Skeletal muscle cell (primary cell): ENCODE measurements around the gene NAGK.
"Not testable (repeated sequence)": the region's sequence is repeated elsewhere in the genome, so short reads cannot be mapped to it uniquely, and the experiment has no call there.

Source experiments
- DNase-seq: peaks from one replicate; pipeline ENCODE4 v3.0.0-alpha.2; 2010; ENCODE audit warnings: low read depth
- H3K4me3 ChIP-seq: 2 replicates; pipeline ENCODE4 v1.5.1; 2011; ENCODE audit warnings: low read depth, mild to moderate bottlenecking, control low read depth, low read length, moderate library complexity

NAGK gene

DNA sequence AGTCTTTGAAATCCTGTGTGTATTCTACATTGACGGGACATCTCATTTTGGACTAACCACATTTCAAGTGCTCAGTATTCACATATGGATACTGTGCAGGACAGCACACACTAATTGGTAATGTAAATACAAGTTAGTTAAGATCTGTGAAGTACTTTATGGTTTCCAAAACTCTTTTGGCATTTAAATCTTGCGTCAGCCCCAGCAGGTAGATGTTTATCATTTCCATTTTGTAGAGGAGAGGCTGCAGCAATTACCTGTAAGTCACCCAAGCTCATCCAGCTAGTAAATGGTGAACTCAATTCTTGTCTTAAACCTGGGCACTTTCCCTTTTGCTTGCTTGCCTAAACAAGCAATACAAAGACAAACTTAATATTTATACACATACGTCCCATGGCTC is 1.6 kb upstream of the NAGK start:
- no peak overlapping the region for H3K4me3 ChIP-seq
- no peak for DNase-seq

DNA sequence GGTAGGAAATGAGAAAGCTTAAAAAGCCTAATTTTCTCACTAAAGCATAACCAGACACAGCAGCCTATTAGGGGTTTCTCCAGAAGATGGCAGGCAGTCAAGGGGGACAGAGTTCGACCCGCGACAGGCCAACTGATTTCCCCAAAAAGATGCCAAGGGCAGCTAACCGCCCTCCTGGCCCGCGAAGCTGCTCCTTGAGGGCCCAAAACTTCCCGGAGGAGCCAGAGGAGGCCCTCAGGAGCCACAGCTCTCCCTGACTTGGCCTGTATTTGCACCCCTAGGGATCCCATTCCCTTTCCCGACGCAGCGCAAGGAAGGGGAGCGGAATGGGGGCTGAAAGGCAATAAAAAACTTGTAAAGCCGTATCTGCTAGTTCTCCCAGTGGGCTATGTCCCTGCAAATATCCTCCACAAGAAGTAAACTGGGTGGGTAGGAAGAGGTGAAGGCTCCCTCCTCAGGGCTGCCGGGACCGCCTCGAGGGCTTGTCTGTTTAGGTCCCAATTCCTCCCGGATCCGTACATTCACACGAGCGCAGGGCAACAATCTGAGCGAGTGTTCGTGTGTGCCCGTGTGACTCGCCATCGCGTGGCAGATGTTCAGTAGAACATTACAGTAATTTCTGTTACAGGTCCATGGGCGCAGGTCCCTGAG is 756 bp upstream of the NAGK start:
- peak overlapping the region; percentile 84 for H3K4me3 ChIP-seq
- DNase-seq, result no peak

DNA sequence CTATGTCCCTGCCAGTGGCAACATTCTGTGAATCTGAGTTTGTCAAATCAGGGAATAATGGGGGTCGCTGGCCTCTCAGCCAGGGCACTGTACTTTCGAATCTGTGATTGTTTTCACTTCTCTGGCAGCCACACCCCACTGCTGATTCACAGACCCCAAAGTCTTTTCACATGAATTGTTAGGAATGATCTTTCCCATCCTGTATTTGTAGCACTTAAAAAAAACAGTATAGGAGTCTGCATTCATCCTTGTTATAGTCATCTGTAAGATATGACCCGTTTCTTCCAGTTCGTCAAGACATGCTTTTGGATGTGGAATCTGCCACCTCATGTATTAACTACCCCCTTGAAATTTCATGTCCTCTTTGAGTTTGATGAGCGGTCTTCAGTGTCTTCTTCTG is 928 bp downstream of the NAGK start:
- H3K4me3 ChIP-seq, result peak overlapping the region; percentile 84

DNA sequence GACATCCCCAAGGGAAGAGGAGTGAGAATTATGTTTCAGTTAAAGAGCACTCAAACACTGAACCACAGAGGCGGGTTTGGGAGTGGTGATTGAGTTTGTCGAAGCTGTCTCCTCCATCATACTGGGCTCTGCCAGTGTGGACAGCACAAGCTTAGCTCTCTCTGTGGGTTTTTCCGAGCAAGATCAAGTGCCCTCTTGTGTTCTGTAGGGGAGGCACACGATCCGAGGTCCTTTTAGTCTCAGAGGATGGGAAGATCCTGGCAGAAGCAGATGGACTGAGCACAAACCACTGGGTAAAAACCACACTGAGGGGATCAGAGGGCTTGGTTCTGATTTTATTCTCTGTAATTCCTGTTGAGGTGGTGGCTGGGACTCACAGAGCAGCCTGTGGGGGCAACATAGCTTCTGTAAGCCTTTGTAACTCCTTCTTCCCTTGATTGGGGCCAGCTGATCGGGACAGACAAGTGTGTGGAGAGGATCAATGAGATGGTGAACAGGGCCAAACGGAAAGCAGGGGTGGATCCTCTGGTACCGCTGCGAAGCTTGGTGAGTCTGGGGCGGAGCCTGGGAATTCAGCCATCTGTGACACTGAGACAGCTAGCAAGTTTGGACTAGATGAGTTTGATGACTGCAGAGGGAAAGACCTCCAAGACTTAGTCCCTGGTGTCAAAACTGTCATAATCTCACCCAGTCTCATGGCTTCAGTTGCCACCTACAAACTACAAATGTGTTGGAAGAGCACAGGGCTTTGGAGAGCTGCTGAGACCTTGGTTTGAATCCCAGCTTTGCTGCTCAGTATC is 2.0 kb downstream of the NAGK start:
- DNase-seq, result no peak
- H3K4me3 ChIP-seq, result no peak overlapping the region

More for the DNA sequence above, 928 bp downstream of the NAGK start:
- DNase-seq, result no peak

DNA sequence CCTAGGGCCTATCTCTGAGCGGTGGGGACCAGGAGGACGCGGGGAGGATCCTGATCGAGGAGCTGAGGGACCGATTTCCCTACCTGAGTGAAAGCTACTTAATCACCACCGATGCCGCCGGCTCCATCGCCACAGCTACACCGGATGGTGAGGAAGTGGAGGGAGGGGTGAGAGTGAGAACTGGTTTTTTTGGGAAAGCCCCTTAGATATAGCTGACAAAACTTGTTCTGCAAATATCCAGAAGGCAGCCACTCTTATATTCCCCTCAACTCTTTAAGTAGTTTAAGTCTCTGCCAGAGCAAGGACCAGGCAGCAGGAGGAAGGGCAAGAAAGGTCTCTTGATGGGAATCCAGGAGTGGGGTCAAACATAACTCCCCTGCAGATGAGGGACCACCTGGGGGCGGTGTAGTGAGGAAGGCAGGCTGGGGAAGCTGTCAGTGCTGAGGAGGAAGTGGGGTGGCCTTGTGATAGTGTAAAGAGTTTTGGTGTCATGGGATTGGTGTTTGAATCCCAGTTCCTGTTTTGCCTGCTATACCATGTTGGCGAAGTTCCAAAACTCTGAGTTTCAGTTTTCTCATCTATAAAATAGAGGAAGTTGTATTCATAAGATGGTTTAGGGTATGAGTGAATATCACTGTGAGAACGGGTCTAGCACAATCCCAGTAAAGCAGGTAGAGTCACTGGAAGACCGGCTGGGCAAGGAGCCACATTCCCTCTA is 3.4 kb downstream of the NAGK start:
- DNase-seq, result no peak

DNA sequence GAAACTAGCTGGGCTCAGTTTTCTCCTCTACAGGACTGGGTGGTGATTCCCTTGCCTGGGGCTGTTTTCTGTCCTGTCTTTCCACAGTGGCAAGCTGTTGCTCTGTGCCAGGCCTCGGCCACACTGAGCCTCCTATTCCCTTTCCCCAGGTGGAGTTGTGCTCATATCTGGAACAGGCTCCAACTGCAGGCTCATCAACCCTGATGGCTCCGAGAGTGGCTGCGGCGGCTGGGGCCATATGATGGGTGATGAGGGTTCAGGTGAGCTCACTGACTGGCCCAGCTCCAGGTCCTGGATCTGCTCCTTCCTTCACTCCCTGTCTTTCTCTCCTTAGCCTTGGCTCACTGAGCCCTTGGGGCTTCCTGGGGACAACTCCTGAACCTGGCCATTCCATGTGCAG is 4.0 kb downstream of the NAGK start:
- no peak for DNase-seq
- H3K4me3 ChIP-seq, result no peak overlapping the region

More for the DNA sequence above, 3.4 kb downstream of the NAGK start:
- no peak overlapping the region for H3K4me3 ChIP-seq

DNA sequence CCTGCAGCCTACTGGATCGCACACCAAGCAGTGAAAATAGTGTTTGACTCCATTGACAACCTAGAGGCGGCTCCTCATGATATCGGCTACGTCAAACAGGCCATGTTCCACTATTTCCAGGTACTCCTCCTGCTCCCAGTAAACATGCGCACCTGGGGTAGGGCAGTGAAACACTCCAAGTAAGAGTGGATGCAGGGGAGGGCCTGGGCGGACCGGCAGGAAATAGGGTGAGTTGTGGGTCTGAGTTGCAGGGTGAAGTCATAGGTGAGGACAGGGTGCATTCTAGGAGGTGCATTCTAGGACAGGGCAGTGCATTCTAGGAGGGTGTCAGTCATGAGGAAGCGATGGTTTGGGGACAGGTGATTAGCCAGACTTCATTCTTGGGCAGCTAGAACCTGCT is 5.0 kb downstream of the NAGK start:
- DNase-seq, result no peak
- no peak overlapping the region for H3K4me3 ChIP-seq

DNA sequence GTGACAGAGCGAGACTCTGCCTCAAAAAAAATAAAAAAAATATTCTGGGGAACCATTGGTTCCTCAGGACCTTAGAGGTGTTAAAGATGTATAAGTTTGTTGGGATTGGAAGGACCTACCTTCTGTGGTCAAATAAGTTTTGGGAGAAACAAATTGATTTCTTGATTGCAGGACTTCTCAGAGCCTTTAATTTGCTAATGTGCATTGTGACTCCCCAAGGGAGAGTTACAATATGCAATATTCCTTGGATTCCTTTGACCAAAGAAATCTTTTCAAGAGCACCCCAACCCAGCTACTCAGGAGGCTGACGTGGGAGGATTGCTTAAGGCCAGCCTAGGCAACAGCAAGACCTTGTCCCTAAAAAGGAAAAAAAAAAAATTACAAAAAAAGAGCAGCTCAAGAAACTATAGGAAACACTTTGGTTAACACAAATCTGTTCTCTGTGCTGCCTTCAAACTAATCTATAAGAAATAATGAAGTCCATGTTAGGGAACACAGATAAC is 6.5 kb downstream of the NAGK start:
- no peak for DNase-seq
- H3K4me3 ChIP-seq, result no peak overlapping the region

DNA sequence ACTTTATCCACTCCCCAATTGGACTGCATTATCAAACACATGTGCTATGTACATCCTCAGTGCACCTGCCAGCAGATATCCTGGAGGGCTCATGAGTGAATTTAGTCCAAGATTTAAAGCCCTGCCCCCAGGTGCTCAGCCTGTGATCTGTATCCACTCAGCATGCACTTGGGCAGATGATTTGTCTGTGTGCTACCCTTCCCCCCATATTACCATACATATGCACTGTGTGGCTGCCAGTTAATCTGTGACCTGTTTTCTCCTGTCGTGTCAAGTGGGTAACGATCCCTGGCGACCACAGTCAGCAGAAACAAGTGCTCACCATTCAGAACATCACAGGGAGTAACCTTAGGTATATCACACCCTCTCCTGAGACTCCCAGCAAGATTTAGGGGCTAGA is 10.2 kb downstream of the NAGK start:
- no peak overlapping the region for H3K4me3 ChIP-seq
- no peak for DNase-seq

DNA sequence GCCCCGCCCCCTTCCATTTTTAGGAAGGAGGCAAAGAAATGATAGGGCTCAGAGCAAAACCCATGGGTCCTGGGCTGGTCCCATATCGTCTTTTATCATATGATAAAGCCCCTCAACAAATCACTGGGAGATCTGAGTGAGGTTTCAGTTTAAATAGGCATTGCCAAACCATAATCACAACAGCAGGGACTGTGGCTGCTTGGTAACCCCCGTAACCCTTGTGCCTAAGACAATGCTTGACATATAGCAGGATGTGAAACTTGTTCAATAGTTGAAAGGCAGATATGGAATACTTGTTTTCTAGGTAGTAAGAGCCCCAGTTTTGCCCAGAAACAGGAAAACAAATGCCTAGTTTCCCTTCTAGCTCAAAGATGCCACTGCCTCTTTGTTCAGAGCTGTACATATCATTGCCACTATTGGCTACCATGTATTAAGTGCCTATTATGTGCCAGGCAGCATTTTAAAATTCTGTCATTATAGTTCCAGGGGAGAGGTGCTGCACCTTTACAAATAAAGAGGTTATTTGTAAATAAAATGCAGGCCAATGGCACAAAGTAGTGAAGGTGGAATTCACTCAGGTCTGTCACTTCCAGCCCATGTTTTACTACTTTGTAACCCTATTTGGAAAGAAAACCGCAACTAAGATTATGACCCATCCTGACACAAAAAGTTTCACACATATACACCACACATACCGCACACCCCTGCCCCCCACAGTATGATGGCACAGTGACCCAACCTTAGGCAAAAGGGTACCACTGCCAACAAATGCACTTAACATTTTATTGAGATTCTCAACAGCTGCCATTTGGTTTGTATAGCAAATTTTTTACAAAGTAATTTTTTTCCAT is 14.2 kb downstream of the NAGK start:
- H3K4me3 ChIP-seq, result no peak overlapping the region
- DNase-seq, result no peak

DNA sequence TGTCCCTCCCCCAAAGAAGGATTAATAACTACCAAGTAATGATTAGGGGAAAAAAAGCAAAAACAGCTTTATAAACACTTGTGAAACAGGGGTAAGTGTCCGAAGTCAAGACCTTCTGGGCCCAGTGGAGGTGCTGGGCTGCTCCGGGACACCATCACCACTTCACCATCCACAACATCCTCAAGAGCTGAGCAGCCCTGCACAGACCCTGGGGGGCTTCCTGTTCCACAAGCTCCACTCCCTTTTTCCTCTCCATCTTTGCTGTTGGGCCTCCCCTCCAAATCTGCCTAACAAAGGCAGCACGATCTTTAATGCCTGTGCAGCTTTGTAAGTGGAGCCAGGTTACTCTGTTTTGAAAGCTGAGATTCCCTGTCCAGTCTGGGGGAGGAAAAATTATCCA is 14.8 kb downstream of the NAGK start:
- H3K4me3 ChIP-seq, DNase-seq: not testable (repeated sequence)

DNA sequence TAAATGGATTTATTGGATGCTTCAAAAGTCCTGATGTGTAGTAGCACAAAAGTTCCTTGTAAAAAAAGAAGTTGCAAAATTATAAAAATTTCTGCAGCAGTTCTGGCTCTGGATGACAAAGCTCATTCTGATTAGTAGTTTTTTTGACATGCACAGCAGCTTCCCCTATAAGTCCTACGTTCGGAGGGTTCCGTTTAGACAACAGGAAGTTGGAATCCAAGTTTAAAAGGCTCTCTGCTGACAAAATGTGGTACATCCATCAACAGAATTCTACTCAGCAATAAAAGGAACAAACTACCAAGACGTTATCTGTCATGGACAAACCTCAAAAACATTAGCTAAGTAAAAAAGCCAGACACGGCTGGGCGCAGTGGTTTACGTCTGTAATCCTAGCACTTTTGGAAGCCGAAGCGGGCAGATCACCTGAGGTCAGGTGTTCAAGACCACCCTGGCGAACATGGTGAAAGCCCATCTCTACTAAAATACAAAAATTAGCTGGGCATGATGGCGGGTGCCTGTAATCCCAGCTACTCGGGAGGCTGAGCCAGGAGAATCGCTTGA is 15.4 kb downstream of the NAGK start:
- not testable (repeated sequence) for H3K4me3 ChIP-seq, DNase-seq

DNA sequence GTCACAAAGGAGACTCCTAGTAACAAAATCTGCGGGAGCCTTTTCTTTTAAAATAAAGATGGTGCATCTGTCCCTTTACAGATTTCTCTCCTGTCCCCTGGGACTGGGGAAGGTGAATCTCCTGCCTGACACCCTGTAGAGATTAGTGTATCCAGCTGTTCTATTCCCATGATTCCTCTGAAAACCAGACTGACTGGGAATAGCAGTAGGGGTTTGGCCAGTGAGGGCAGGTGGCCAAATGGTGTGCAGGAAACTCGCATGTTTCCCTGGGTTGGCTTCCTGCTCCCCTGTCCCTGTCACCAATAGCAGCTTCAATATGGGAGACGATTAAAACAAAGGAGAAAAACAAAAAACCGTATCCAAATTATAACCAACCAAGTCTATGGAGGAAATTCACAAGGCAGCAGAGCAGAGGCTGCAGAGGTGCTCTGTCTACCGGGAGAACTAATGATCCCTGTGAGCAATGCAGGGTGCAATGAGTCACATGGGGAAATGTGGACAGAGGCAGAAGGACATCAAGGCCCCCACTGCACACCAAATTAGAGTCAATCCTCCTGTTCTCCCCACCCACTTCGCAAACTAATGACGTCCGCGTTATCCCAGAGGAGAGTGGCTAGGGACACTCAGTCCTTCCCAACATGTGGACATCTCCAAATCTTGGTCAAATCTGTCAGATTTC is 17.0 kb downstream of the NAGK start:
- DNase-seq, H3K4me3 ChIP-seq: not testable (repeated sequence)

DNA sequence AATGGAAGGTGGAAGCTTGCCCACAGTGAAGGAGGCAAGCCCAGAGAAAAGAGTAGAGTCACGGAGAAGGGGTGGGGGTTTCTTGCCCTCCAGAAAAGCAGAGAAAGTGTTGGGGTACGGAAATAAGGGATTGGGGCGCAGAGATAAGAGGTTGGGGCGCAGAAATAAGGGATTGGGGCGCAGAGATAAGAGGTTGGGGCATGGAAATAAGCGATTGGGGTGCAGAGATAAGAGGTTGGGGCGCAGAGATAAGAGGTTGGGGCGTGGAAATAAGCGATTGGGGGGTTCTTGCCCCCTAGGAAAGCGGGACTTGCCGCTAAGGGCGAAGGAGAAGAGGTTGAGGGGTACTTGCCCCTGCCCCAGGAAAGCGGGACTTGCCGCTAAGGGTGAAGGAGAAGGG is 21.0 kb downstream of the NAGK start:
- not testable (repeated sequence) for H3K4me3 ChIP-seq, DNase-seq

DNA sequence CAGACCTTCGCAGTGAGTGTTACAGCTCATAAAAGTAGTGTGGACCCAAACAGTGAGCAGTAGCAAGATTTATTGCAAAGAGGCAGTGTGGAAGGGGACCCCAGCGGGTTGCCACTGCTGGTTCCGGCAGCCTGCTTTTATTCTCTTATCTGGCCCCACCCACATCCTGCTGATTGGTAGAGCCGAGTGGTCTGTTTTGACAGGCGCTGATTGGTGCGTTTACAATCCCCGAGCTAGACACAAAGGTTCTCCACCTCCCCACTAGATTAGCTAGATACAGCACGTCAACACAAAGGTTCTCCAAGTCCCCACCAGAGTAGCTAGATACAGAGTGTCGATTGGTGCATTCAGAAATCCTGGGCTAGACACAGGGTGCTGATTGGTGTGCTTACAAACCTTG is 23.4 kb downstream of the NAGK start:
- not testable (repeated sequence) for H3K4me3 ChIP-seq, DNase-seq

DNA sequence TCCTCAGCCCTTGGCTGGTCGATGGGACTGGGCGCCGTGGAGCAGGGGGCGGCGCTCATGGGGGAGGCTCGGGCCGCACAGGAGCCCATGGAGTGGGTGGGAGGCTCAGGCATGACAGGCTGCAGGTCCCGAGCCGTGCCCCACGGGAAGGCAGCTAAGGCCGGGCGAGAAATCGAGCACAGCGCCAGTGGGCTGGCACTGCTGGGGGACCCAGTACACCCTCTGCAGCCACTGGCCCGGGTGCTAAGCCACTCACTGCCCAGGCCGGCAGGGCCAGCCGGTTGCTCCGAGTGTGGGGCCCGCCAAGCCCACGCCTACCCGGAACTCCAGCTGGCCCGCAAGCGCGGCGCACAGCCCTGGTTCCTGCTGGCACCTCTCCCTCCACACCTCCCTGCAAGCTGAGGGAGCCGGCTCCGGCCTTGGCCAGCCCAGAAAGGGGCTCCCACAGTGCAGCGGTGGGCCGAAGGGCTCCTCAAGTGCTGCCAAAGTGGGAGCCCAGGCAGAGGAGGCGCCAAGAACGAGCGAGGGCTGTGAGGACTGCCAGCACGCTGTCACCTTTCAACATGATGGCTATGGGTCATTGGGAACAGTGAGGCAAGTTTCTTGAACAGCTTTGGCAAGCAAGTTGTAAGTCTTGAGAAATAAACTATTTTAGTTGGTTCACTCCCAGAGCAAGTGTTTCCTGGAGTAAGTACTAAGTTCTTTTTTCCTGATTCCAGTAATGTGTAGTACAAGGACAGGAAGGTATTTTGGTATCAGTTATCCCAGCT is 24.2 kb downstream of the NAGK start:
- not testable (repeated sequence) for H3K4me3 ChIP-seq, DNase-seq

DNA sequence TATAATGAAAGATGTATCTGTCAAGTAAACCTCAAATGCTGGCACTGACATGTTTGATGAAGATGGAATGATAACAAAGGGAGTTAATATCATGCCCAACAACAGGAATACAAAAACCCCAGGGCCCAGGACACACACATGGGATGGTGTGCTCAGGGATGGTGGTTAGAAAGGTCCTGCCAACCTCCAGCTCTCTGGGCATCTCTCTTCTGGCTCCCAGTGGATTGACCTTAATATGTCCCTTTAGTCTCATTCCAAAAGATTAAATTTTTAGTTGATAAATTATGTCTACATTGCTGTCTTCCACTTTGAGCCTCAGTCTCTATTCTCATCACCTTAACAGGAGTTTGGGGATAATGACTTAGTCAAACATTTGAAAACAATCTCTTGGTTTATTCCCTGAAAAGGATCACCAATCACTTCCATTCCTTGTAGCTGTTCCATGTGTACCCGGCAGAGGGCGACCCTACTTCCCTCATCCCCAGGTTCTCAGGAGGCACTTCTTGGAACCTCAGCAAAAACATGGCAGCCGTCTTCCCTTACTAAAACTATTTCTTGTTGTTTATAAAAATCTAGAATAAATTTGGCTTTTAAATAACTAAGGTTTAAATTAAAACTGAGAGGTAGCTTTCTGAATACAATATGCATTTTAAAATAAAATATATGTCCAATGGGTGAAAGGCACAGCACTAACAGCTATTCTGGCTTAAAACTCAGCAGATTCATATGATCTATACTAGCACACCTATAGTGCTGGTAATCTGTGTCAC is 31.9 kb downstream of the NAGK start:
- H3K4me3 ChIP-seq, result no peak overlapping the region
- peak; percentile 12 for DNase-seq
